IMR-90 (cell line): ENCODE data around the gene APC.

ENCODE experiments used
- FOS ChIP-seq: fragments of 150-350 bp; IDR thresholded peaks from 2 replicates; pipeline ENCODE4 v1.6.1; 2016; ENCODE audit warnings: low read depth, low read length
- MAFK ChIP-seq: IDR thresholded peaks from 2 replicates; pipeline ENCODE4 v1.6.1; 2012; ENCODE audit warnings: low read depth, low read length, improper control_type of control experiment
- POLR2A ChIP-seq: IDR thresholded peaks from 2 replicates; pipeline ENCODE4 v1.6.1; 2012; ENCODE audit warnings: mild to moderate bottlenecking, low read depth, low read length
- RAD21 ChIP-seq: IDR thresholded peaks from 2 replicates; pipeline ENCODE4 v1.6.1; 2012; ENCODE audit warnings: low read length, improper control_type of control experiment
- RFX5 ChIP-seq: IDR thresholded peaks from 2 replicates; pipeline ENCODE4 v1.8.0; 2012; ENCODE audit warnings: low read depth, mild to moderate bottlenecking, low read length, moderate library complexity
- TF ChIP-seq, protein P1 (sequence below): conservative IDR thresholded peaks from 2 replicates; pipeline ENCODE4 v1.5.1; 2012; ENCODE audit warnings: mild to moderate bottlenecking, low read depth, low read length, improper control_type of control experiment
- TF ChIP-seq, protein P2 (sequence below): fragments of 150-350 bp; IDR thresholded peaks from 2 replicates; pipeline ENCODE4 v1.6.1; 2016; ENCODE audit warnings: low read depth, mild to moderate bottlenecking, low read length, moderate library complexity, borderline replicate concordance

DNA sequence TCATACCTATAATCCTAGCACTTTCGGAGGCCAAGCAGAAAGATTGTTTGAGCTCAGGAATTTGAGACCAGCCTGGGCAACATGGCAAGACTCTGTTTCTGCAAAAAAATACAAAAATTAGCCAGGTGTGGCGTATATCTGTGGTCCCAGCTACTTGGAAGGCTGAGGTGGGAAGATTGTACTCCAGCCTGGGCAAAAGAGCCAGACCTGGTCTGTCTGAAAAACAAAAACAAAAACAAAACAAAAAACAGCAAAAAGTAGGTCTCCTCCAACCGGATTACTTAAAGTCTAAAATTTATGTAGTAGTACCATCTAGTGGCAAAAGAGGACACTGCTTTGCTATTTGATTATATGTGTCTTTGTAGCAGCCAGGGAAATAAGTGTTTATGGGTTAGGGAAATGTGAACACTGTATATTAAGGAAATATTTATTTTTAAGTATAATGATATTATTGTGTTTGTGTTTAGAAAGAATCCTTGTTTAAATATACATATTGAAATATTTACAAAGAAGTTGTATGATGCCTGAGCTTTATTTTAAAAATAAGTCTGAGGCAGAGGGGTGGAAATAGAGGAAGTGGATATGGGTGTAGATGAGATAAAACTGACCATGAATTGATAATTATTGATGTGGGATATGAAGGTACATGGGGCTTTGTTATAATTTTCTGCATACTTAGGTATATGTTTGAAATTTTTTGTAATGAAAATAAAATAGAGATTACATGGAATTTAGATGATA, 20.0 kb downstream of the APC start:
- TF ChIP-seq, protein P1, sequence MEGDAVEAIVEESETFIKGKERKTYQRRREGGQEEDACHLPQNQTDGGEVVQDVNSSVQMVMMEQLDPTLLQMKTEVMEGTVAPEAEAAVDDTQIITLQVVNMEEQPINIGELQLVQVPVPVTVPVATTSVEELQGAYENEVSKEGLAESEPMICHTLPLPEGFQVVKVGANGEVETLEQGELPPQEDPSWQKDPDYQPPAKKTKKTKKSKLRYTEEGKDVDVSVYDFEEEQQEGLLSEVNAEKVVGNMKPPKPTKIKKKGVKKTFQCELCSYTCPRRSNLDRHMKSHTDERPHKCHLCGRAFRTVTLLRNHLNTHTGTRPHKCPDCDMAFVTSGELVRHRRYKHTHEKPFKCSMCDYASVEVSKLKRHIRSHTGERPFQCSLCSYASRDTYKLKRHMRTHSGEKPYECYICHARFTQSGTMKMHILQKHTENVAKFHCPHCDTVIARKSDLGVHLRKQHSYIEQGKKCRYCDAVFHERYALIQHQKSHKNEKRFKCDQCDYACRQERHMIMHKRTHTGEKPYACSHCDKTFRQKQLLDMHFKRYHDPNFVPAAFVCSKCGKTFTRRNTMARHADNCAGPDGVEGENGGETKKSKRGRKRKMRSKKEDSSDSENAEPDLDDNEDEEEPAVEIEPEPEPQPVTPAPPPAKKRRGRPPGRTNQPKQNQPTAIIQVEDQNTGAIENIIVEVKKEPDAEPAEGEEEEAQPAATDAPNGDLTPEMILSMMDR, result peak; percentile 82
- no peak for TF ChIP-seq MAFK
- no peak for TF ChIP-seq RFX5
- no peak for TF ChIP-seq POLR2A
- TF ChIP-seq, protein P2, sequence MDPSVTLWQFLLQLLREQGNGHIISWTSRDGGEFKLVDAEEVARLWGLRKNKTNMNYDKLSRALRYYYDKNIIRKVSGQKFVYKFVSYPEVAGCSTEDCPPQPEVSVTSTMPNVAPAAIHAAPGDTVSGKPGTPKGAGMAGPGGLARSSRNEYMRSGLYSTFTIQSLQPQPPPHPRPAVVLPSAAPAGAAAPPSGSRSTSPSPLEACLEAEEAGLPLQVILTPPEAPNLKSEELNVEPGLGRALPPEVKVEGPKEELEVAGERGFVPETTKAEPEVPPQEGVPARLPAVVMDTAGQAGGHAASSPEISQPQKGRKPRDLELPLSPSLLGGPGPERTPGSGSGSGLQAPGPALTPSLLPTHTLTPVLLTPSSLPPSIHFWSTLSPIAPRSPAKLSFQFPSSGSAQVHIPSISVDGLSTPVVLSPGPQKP, result no peak
- TF ChIP-seq RAD21, result peak; percentile 75
- TF ChIP-seq FOS, result no peak
